Spleen (tissue), 11 donors: Measurements from ENCODE around the gene TMOD2. TPM values are rescaled to one million over a fixed set of nuclear protein-coding genes. Genes with fewer than 3 reads are reported as not detected.

ENCODE experiments used
- DNase-seq: peaks from one replicate; pipeline ENCODE4 v3.0.0-alpha.2; 2020
- H3K27ac ChIP-seq, 8 donors: fragments of 200-600 bp; sonication (generic) in 7 of 8; 1 replicate in 4 of 8; 2 replicates in 4 of 8; pipeline versions ENCODE4 v1.5.0 to v1.8.0; 2016 to 2021; ENCODE audit warnings: inconsistent platforms in 4 of 8, mild to moderate bottlenecking in 4 of 8, moderate library complexity in 1 of 8
- H3K27me3 ChIP-seq, 7 donors: fragments of 200-600 bp; sonication (generic) in 6 of 7; replicated peaks in 1 of 7; 1 replicate in 4 of 7; 2 replicates in 3 of 7; pipeline versions ENCODE4 v1.5.0 to v1.8.0; 2016 to 2021; ENCODE audit warnings: inconsistent platforms in 3 of 7, mild to moderate bottlenecking in 1 of 7
- H3K36me3 ChIP-seq, 6 donors: fragments of 200-600 bp; sonication (generic) in 5 of 6; 1 replicate in 4 of 6; 2 replicates in 2 of 6; pipeline versions ENCODE4 v1.5.0 to v1.8.0; 2016 to 2021; ENCODE audit warnings: inconsistent platforms in 2 of 6
- H3K4me1 ChIP-seq, 6 donors: fragments of 200-600 bp; sonication (generic) in 5 of 6; 1 replicate in 3 of 6; 2 replicates in 3 of 6; pipeline versions ENCODE4 v1.5.0 to v1.8.0; 2016 to 2021; ENCODE audit warnings: inconsistent platforms in 3 of 6
- H3K4me3 ChIP-seq, 8 donors: fragments of 200-600 bp; sonication (generic) in 7 of 8; 1 replicate in 4 of 8; 2 replicates in 4 of 8; pipeline versions ENCODE4 v1.5.0 to v1.8.0; 2016 to 2021; ENCODE audit warnings: inconsistent platforms in 4 of 8, mild to moderate bottlenecking in 4 of 8, moderate library complexity in 2 of 8
- H3K9me3 ChIP-seq, 8 donors: fragments of 200-600 bp; sonication (generic) in 7 of 8; 1 replicate in 4 of 8; 2 replicates in 4 of 8; pipeline versions ENCODE4 v1.5.0 to v1.8.0; 2016 to 2021; ENCODE audit warnings: inconsistent platforms in 4 of 8
- CTCF ChIP-seq, 11 experiments: fragments of 200-600 bp in 7 of 11; fragments of 450-650 bp in 4 of 11; sonication (generic) in 4 of 11; IDR thresholded peaks in 8 of 11; conservative IDR thresholded peaks in 3 of 11; 1 replicate in 7 of 11; 2 replicates in 4 of 11; pipeline versions ENCODE4 v1.4.0 to v1.8.0; 2016 to 2021; ENCODE audit warnings: antibody characterized with exemption in 11 of 11, inconsistent platforms in 4 of 11, mild to moderate bottlenecking in 1 of 11
- POLR2A ChIP-seq, 3 donors: fragments of 450-650 bp; IDR thresholded peaks; one replicate each; pipeline ENCODE4 v1.5.1; 2017; ENCODE audit warnings: antibody characterized with exemption in 3 of 3, mild to moderate bottlenecking in 1 of 3
- POLR2AphosphoS5 ChIP-seq, 3 donors: sonication (generic); formaldehyde crosslinking; IDR thresholded peaks; one replicate each; pipeline ENCODE4 v1.5.1; 2017; ENCODE audit warnings: antibody characterized with exemption in 3 of 3
- whole genome bisulfite sequencing, 5 donors: extraction: QIAGEN DNeasy Blood & Tissue Kit in 3 of 5; methylation state at CpG; one replicate each; pipeline versions ENCODE4 v1.1.5 to v1.1.7; 2013 to 2018; 5-methylcytosine and 5-hydroxymethylcytosine counted together
- intact Hi-C: fragments of 100-400 bp; cut with DNase I; formaldehyde crosslinking; loops from one replicate; pipeline ENCODE4 v1.15.0; 2023; ENCODE audit warnings: low total_unique reads
- polyA plus RNA-seq, 3 donors: library from polyadenylated mRNA; stranded (reverse); fragments of 200-250 nt; gene quantifications; one replicate each; pipeline ENCODE4 v1.2.1, GENCODE V29; 2013
- total RNA-seq, 7 donors: library from RNA; depleted of rRNA in 3 of 7; stranded (reverse); fragments of >200 nt in 3 of 7; fragmentation: NEBNext Ultra II Directional in 4 of 7; extraction: Animal tissue kit (Norgen Biotek cat#: 25700) in 4 of 7; gene quantifications; one replicate each; pipeline versions ENCODE4 v1.1.0 to v1.2.1, GENCODE V29; 2016 to 2021
- donor health status: healthy with polysubstance abuse.
- donor health status: DM: no; HTN: no; CAD: no; lungs with moderate emphysema.
- donor health status: DM: no; HTN: no; CAD: no.
- donor health status: Bipolar disorder and iron deficiency.
- donor health status: healthy.
- donor health status: DM: no; HTN: no; CAD: no.
- donor health status: DM: yes; HTN: yes; CAD: no.

The TMOD2 gene
- total and polyA plus RNA-seq, 10 donors, result 1.3 to 21.1 (median 14.2) TPM

- TF ChIP-seq POLR2AphosphoS5 (IDR thresholded peaks at IDR 0.05) (peak in 2 of 3 donors; percentile 11 to 47), POLR2A (IDR thresholded peaks at IDR 0.05) (no peak), CTCF (IDR thresholded peaks at IDR 0.05 in 8 of 11, conservative IDR thresholded peaks at IDR 0.05 in 3 of 11) (peak in 7 of 11 experiments; percentile 21 to 46 (median 32))
- intact Hi-C loops, result no loop called here
- no peak for DNase-seq
- 51 to 80% (median 59%) methylated on average over 3 of the region's 3 CpGs for WGBS, 5 donors
- H3K27me3 ChIP-seq, result no peaks in the 10 kb centered on the region
- peaks cover 0 to 5% (median 0%) of the 10 kb centered on the region in 8 donors for H3K9me3 ChIP-seq
- peaks cover 0 to 54% (median 20%) of the 10 kb centered on the region in 6 donors for H3K4me1 ChIP-seq
- peak overlapping the region in 5 of 8 donors; percentile 6 to 58 (median 21) for H3K27ac ChIP-seq
- no peak overlapping the region for H3K4me3 ChIP-seq
- H3K36me3 ChIP-seq, result no peaks in the 10 kb centered on the region
These were observed 8.2 kb downstream of the TMOD2 start for GRCh38 chr15:51759557-51760070.

GRCh38 chr15:51760805-51761204, 9.4 kb downstream of the TMOD2 start:
- H3K4me1 ChIP-seq, result peaks cover 0 to 42% (median 16%) of the 10 kb centered on the region in 6 donors

GRCh38 chr15:51765751-51766150, 14.4 kb downstream of the TMOD2 start:
- DNase-seq, result no peak
- Histone ChIP-seq H3K4me3 (no peak overlapping the region), H3K9me3 (no peaks in the 10 kb centered on the region), H3K36me3 (peaks cover 0 to 27% (median 2%) of the 10 kb centered on the region in 6 donors), H3K4me1 (peaks cover 3 to 24% (median 11%) of the 10 kb centered on the region in 6 donors), H3K27ac (no peak overlapping the region), H3K27me3 (no peaks in the 10 kb centered on the region)
- no peak for TF ChIP-seq POLR2AphosphoS5 (IDR thresholded peaks at IDR 0.05)
- TF ChIP-seq CTCF (IDR thresholded peaks at IDR 0.05 in 8 of 11, conservative IDR thresholded peaks at IDR 0.05 in 3 of 11), result no peak
- no peak for TF ChIP-seq POLR2A (IDR thresholded peaks at IDR 0.05)
- intact Hi-C loops, result no loop called here
- WGBS, 5 donors, result 93 to 95% (median 95%) methylated on average over 7 of the region's 7 CpGs

More at GRCh38 chr15:51760805-51761204, 9.4 kb downstream of the TMOD2 start:
- H3K36me3 ChIP-seq, result no peaks in the 10 kb centered on the region
- DNase-seq, result no peak
- intact Hi-C loops, result no loop called here
- no peak overlapping the region for H3K27ac ChIP-seq
- TF ChIP-seq CTCF (IDR thresholded peaks at IDR 0.05 in 8 of 11, conservative IDR thresholded peaks at IDR 0.05 in 3 of 11) (no peak), POLR2A (IDR thresholded peaks at IDR 0.05) (no peak), POLR2AphosphoS5 (IDR thresholded peaks at IDR 0.05) (no peak)
- no peak overlapping the region for H3K4me3 ChIP-seq
- H3K9me3 ChIP-seq, result peaks cover 0 to 5% (median 0%) of the 10 kb centered on the region in 8 donors
- H3K27me3 ChIP-seq, result no peaks in the 10 kb centered on the region
- WGBS, 5 donors, result 41 to 58% (median 55%) methylated on average over 3 of the region's 3 CpGs

GRCh38 chr15:51766341-51766740, 14.9 kb downstream of the TMOD2 start:
- TF ChIP-seq POLR2A (IDR thresholded peaks at IDR 0.05) (no peak), CTCF (IDR thresholded peaks at IDR 0.05 in 8 of 11, conservative IDR thresholded peaks at IDR 0.05 in 3 of 11) (no peak), POLR2AphosphoS5 (IDR thresholded peaks at IDR 0.05) (no peak)
- DNase-seq, result no peak
- Histone ChIP-seq H3K9me3 (no peaks in the 10 kb centered on the region), H3K4me1 (peaks cover 3 to 24% (median 13%) of the 10 kb centered on the region in 6 donors), H3K27ac (no peak overlapping the region), H3K36me3 (peaks cover 0 to 30% (median 2%) of the 10 kb centered on the region in 6 donors), H3K4me3 (no peak overlapping the region), H3K27me3 (no peaks in the 10 kb centered on the region)
- 90 to 98% (median 93%) methylated on average over 1 of the region's 1 CpG for WGBS, 5 donors
- intact Hi-C loops, result no loop called here
